Islet precursor cell (in vitro differentiated cells): ENCODE results near the gene CEP170.

Experiments
- DNase-seq: peaks from one replicate; pipeline ENCODE4 v3.0.0-alpha.2; 2018

Gene CEP170

GRCh38 chr1:243267914-243268653 lies 13.0 kb upstream of the CEP170 start:
- no peak for DNase-seq

GRCh38 chr1:243267471-243267880 lies 12.4 kb upstream of the CEP170 start:
- DNase-seq = no peak

DNA sequence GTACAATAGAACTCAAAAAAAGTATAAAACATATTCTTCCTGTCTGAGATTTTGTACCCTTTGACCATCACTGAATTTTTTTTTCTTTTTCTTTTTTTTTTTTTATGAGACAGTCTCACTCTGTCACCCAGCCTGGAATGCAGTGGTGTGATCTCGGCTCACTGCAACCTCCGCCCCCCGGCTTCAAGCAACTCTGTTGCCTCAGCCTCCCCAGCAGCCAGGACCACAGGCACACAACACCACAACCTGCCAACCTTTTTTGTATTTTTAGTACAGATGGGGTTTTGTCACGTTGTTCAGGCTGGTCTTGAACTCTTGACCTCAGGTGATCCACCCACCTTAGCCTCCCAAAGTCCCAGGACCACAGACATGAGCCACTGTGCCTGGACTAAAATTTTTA lies 11.2 kb upstream of the CEP170 start:
- DNase-seq = no peak

DNA sequence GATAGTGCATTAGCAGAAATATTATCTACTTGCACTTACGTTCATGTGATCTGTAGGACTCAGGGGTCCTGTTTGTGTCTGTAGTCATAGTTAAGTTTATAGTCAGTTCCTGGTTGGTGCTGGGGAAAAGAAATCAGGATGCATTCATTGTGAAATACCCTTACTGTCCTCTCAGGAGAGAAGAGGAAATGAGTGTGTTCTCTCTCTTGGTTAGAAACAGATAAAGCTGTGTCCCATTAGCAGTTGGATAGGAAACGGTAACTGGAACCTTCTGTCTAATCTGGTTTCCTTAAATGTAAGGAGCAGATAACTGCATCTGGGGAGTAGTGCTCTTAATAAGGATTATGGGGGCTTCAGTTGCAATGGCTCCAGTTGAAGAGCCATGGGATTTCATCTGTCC lies 9.6 kb upstream of the CEP170 start:
- DNase-seq = no peak

GRCh38 chr1:243261390-243261789 lies 6.3 kb upstream of the CEP170 start:
- DNase-seq = no peak

- DNase-seq = no peak
These were observed 5.3 kb upstream of the CEP170 start for GRCh38 chr1:243260221-243260880.

- DNase-seq = no peak
These were observed 3.6 kb upstream of the CEP170 start for GRCh38 chr1:243258731-243259130.

GRCh38 chr1:243257189-243257588 lies 2.1 kb upstream of the CEP170 start:
- no peak for DNase-seq

- no peak for DNase-seq
These were observed 1.5 kb upstream of the CEP170 start for GRCh38 chr1:243256590-243256989.

DNA sequence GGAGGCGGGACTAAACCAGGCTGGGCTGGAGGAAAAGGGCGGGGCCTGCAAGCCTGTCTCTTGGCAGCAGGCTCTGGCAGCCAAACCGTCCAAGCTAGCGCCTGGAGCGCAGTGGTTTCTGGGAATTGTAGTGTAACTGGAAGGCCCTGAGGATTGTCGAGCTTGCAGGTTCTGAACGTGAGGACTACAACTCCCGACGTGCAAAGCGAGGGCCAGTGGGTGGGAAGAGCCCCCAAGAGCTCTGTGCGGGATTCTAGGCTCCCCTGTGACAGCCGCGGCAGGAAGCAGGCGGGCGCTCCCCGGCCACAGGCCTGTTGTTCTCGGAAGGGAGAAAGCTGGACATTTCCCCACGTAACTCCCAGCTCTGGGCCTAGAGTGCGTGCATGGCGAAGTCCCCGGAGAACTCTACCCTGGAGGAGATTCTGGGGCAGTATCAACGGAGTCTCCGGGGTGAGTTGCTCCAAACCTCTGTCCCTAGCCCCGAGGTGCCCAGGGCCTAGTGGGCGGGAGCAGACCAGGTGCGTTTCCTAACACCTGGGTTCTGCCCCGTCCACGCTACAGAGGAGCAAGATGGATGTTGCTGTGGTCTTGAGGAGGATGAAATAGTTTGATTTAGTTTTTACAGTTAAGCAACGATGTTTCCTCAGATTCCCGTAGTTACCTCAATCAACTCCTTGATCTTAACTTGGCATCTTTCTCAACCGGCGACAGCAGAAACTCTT lies 871 bp upstream of the CEP170 start, which contains the start of gene SDCCAG8:
Gene SDCCAG8 (plus strand): TSS at position 251 of the 722 bp plus-strand sequence. CDS start 133 bp downstream, at position 384.
- DNase-seq = peak; percentile 100

DNA sequence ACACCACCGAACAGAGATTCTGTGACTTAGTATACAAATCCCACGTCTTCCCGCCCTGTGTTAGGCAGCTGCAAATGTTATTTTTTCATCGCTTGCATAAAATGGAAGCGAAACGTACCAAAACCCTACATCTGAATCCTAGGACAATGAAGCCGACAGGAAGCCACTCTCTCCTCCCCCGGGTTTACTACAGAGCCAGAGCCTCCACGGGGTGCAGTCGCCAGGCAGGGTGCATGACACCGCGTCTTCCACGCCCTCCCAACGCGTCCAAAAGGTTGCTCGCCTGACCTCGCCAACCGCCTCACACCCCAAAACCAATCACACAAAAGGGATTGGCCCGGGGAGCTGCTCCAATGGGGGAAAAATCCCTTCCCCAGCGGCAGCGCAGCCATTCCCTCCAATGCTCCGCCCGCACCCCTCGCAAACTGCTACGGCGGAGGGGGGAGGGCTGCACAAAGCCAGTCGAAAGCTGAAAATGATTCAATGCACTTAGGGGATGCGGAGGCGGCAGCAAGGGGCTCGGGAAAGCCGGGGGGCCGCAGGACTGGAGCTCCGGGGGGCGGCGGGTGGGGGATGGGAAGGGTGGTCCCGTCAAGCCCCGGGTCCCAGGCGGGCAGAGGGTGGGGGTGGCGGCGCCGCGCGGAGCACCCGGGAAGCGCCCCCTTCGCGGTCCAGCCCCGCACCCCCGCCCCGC lies 701 bp downstream of the CEP170 start:
- DNase-seq = peak; percentile 68

GRCh38 chr1:243253926-243254232 lies 1.2 kb downstream of the CEP170 start:
- no peak for DNase-seq

DNA sequence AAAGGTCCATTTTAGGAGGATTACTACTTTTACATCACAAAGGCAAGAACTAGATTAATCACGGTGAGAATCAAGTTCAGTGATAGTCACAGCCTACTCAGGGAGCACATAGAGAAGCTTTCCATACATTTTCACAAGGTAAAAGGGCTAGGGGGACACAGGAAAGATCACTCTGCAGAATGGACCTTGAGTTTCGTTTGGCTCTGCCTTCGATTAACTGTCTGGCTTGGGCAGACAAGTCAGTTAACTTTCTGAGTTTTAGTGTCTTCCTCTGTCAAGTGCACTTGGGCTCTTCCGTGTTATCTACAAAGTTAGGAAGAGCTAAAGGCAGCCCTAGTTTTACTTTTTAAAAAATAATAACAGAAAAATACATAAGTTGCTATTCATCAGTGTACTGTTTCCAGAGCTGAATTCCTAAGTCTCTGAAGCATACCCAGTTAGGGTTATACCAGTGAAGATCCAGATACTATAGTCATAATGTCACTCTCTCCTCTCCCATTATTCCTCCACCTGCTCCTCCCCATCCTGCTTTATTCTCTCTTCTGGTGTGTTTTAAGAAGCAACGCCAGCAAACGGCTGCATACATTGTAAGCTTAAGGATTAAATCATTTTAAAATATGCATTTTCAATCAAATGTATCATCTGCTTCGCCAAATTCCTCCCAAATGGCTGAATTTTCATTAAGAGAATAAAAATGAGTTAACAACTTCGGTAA lies 1.7 kb downstream of the CEP170 start:
- no peak for DNase-seq

GRCh38 chr1:243251539-243251938 lies 3.5 kb downstream of the CEP170 start:
- DNase-seq = no peak

GRCh38 chr1:243250102-243250501 lies 5.0 kb downstream of the CEP170 start:
- no peak for DNase-seq

DNA sequence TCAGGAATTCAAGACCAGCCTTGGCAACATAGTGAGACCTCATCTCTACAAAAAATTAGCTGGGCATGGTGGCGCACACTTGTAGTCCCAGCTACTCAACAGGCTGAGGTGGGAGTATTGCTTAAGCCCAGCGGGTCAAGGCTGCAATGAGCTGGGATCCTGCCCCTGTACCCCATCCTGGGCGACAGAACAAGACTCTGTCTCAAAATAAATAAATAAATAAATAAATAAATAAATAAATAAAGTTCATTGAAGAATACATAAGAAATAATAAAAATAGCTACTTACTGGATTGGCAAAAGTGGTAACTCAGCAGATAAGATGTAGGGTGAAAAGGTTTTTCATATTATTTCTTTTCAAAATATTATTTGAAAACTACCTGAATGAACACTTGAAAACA lies 5.9 kb downstream of the CEP170 start:
- DNase-seq = no peak

DNA sequence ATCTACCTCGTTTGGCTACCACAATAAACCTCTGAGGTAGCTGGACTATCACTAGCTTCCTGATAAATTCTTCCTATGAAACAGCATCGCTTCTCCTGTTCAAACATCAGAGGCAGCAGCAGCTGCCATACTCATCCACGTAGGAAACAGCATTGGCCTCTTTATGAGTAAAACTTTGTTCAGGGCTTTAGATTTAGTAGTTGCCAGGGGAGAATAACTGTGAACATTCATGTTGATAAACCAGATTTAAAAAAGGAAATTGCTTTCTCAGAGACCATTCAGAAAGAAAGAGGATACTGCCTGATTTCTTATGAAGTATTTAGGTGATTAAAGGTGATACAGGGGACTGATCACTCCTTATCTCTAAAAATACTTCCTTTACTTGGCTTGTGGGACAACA lies 7.2 kb downstream of the CEP170 start:
- no peak for DNase-seq

- no peak for DNase-seq
These were observed 8.2 kb downstream of the CEP170 start for GRCh38 chr1:243246916-243247315.

GRCh38 chr1:243244432-243244841 lies 10.6 kb downstream of the CEP170 start:
- DNase-seq = no peak

DNA sequence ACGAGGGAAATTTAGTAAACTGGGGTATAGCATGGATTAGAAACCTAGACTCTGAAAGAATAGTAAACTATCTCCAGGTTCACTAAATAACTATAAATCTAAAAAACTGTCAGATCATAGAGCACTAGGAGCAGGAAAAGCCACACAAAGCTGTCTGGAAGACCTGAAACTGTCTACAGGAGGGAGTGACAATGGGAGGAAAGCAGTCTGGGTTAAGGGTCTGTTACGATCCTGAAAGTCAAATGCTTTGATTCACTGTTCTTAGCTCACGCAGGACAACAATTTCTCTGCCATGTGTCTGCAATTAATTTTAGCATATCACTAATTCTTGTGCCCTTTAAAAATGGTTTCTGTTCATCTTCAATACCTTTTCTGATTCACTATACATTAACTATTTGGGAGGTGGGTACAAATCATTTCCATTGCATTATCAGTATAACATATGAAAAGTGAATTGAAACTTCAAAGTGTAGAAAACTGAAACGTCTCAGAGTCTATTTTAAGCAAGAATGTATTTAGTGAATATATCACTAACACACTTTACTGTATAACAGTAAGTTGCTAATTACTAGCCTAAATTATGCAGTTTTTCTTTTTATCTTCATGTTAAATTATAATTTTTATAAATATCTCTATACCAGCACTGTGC lies 18.4 kb downstream of the CEP170 start:
- DNase-seq = no peak

- DNase-seq = no peak
These were observed 20.0 kb downstream of the CEP170 start for GRCh38 chr1:243234978-243235647.

DNA sequence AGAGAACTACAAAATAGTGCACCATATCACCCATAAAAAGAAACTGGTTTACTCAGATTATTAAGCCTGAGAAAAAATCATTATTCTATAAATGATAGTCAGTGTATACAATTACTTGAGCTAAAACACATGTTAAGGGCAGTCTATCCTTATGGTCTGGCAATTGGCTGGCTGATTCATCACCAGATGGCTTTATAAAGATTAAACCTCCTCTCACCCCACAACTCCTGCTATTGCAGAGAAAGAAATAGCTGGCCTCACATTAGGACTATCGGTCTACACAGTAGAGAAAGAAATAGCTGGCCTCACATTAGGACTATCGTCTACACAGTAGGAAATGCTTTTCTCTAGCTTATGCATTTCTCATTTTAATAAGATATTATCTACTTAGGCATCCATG lies 21.2 kb downstream of the CEP170 start:
- DNase-seq = no peak
